GM12864 (cell line): ENCODE data around the gene PGM2L1.

Experiments used
- DNase-seq: peaks from one replicate; pipeline ENCODE4 v3.0.0-alpha.2; 2011; ENCODE audit warnings: low read depth
- H3K4me3 ChIP-seq: 2 replicates; pipeline ENCODE4 v1.5.1; 2011; ENCODE audit warnings: mild to moderate bottlenecking, low read depth, low read length, control low read depth
- CTCF ChIP-seq: IDR thresholded peaks from 2 replicates; pipeline ENCODE4 v1.5.1; 2011; ENCODE audit warnings: low read depth, mild to moderate bottlenecking, moderate library complexity, low read length, control low read depth, inconsistent platforms; ENCODE audit errors: missing control alignments

The PGM2L1 gene

GRCh38 chr11:74283580-74284180 lies 114.6 kb downstream of the PGM2L1 start:
- TF ChIP-seq CTCF, result no peak
- no peak overlapping the region for H3K4me3 ChIP-seq
- no peak for DNase-seq

DNA sequence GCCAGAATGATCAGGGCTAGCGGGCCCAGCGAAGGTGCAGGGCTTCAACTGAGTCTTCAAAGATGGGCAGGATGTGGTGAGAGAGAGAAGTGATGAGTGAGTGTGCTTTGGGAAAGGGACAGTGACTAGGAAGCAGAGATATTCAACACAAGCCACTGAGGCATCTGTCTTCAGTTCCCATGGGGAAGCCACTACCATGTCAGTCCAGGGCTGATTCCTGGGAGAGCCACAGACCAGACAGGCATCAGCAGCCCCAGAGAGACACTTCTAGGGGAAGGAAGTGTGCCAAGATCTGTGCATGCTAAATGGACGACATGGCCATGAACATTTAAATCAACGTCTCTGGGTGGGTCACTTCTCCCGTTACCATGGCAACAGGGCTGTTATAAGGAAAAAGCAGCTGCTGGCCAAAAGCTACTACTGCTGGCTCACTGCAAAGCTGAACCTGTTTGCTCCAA lies 115.3 kb downstream of the PGM2L1 start:
- no peak for DNase-seq
- TF ChIP-seq CTCF, result no peak

DNA sequence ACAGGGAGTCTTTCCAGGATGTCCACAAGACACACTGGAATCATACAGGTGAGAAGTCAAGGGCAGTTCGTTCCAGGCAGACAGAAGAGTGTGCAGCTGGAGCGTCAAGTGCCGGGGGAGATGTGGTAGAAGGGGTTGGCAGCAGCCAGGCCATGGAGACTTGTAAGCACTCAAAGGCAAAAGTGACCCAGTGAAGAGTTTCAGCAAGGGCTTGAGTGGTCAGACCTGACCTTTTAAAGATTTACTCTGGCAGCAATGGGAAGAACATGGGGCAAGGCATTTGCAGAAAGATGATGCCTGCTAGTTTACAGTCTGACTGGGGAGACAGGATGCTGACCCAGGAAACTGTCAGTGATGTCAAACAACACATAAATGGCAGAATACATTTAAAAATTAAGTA lies 115.8 kb downstream of the PGM2L1 start:
- TF ChIP-seq CTCF, result no peak
- no peak overlapping the region for H3K4me3 ChIP-seq
- no peak for DNase-seq

More for the DNA sequence above, 115.3 kb downstream of the PGM2L1 start:
- no peak overlapping the region for H3K4me3 ChIP-seq

- TF ChIP-seq CTCF, result no peak
- no peak overlapping the region for H3K4me3 ChIP-seq
- DNase-seq, result no peak
These were observed 117.7 kb downstream of the PGM2L1 start for GRCh38 chr11:74280494-74280893.
